ENCODE results near the gene SORCS2.

SORCS2 gene

GRCh38 chr4:7762376-7763030 is 570.2 kb downstream of the SORCS2 start:
- no peak for TF ChIP-seq CTCF (IDR thresholded peaks at IDR 0.05; ENCODE audit: low read depth, low read length)

GRCh38 chr4:7763106-7763505 is 570.8 kb downstream of the SORCS2 start:
- H3K4me3 ChIP-seq (ENCODE audit: low read depth, low read length): no peak overlapping the region
- no peak for TF ChIP-seq CTCF (IDR thresholded peaks at IDR 0.05; ENCODE audit: low read depth, low read length)

More at GRCh38 chr4:7762376-7763030, 570.2 kb downstream of the SORCS2 start:
- H3K4me3 ChIP-seq (ENCODE audit: low read depth, low read length): no peak overlapping the region

GRCh38 chr4:7763788-7764187 is 571.5 kb downstream of the SORCS2 start:
- no peak for TF ChIP-seq CTCF (IDR thresholded peaks at IDR 0.05; ENCODE audit: low read depth, low read length)
- H3K4me3 ChIP-seq (ENCODE audit: low read depth, low read length): no peak overlapping the region

- TF ChIP-seq CTCF (IDR thresholded peaks at IDR 0.05; ENCODE audit: low read depth, low read length): no peak
- H3K4me3 ChIP-seq (ENCODE audit: low read depth, low read length): no peak overlapping the region
These were observed 572.1 kb downstream of the SORCS2 start for GRCh38 chr4:7764466-7764865.

- no peak for TF ChIP-seq CTCF (IDR thresholded peaks at IDR 0.05; ENCODE audit: low read depth, low read length)
- no peak overlapping the region for H3K4me3 ChIP-seq (ENCODE audit: low read depth, low read length)
These were observed 573.3 kb downstream of the SORCS2 start for GRCh38 chr4:7765666-7766065.

- TF ChIP-seq CTCF (IDR thresholded peaks at IDR 0.05; ENCODE audit: low read depth, low read length): no peak
- H3K4me3 ChIP-seq (ENCODE audit: low read depth, low read length): no peak overlapping the region
These were observed 573.7 kb downstream of the SORCS2 start for GRCh38 chr4:7766086-7766485.

- no peak overlapping the region for H3K4me3 ChIP-seq (ENCODE audit: low read depth, low read length)
- no peak for TF ChIP-seq CTCF (IDR thresholded peaks at IDR 0.05; ENCODE audit: low read depth, low read length)
These were observed 574.5 kb downstream of the SORCS2 start for GRCh38 chr4:7766661-7767345.

Measured in WI38 (cell line).